SH-SY5Y (cell line): ENCODE data around the gene GPC3.

Source experiments
- GATA2 ChIP-seq: IDR thresholded peaks from 2 replicates; pipeline ENCODE4 v1.6.1; 2011; ENCODE audit warnings: mild to moderate bottlenecking, low read depth, low read length
- GATA3 ChIP-seq: IDR thresholded peaks from 2 replicates; pipeline ENCODE4 v1.6.1; 2011; ENCODE audit warnings: low read depth, mild to moderate bottlenecking, low read length, moderate library complexity

GRCh38 chrX:133924548-133924947 lies 60.8 kb downstream of the GPC3 start:
- TF ChIP-seq GATA2, result no peak
- no peak for TF ChIP-seq GATA3
